ENCODE measurements around the gene MCTP1.
A peak's percentile ranks its signal among the peaks of the same experiment; 100 is the strongest.

- TF ChIP-seq, protein P1, sequence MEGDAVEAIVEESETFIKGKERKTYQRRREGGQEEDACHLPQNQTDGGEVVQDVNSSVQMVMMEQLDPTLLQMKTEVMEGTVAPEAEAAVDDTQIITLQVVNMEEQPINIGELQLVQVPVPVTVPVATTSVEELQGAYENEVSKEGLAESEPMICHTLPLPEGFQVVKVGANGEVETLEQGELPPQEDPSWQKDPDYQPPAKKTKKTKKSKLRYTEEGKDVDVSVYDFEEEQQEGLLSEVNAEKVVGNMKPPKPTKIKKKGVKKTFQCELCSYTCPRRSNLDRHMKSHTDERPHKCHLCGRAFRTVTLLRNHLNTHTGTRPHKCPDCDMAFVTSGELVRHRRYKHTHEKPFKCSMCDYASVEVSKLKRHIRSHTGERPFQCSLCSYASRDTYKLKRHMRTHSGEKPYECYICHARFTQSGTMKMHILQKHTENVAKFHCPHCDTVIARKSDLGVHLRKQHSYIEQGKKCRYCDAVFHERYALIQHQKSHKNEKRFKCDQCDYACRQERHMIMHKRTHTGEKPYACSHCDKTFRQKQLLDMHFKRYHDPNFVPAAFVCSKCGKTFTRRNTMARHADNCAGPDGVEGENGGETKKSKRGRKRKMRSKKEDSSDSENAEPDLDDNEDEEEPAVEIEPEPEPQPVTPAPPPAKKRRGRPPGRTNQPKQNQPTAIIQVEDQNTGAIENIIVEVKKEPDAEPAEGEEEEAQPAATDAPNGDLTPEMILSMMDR (conservative IDR thresholded peaks at IDR 0.05) = peak; percentile 59
- TF ChIP-seq ZFX (IDR thresholded peaks at IDR 0.05) = no peak
Measured at GRCh38 chr5:94784536-94785505, 500.1 kb downstream of the MCTP1 start.
